KMS-11 (cell line): ENCODE results near the gene FOXJ3.
"Not testable (repeated sequence)": the region's sequence is repeated elsewhere in the genome, so short reads cannot be mapped to it uniquely, and the experiment has no call there.

ENCODE experiments used
- H2AFZ ChIP-seq: fragments of 200-600 bp; sonication (generic); 2 replicates; pipeline ENCODE4 v1.6.1; 2016; ENCODE audit warnings: antibody characterized with exemption, mixed run types, low read depth
- H3K27ac ChIP-seq: fragments of 200-600 bp; sonication (generic); 2 replicates; pipeline ENCODE4 v1.6.1; 2016; ENCODE audit warnings: mild to moderate bottlenecking, mixed run types
- H3K27me3 ChIP-seq: fragments of 200-600 bp; sonication (generic); 2 replicates; pipeline ENCODE4 v1.6.1; 2017; ENCODE audit warnings: mild to moderate bottlenecking, low read depth, mixed run types, moderate library complexity; ENCODE audit not compliant: insufficient read depth
- H3K36me3 ChIP-seq: fragments of 200-600 bp; sonication (generic); 2 replicates; pipeline ENCODE4 v1.6.1; 2017; ENCODE audit warnings: mild to moderate bottlenecking, mixed run types; ENCODE audit not compliant: insufficient read depth
- H3K4me1 ChIP-seq: fragments of 200-600 bp; sonication (generic); 2 replicates; pipeline ENCODE4 v1.6.1; 2016; ENCODE audit warnings: mild to moderate bottlenecking, low read depth, mixed run types; ENCODE audit not compliant: poor library complexity, severe bottlenecking
- H3K4me2 ChIP-seq: fragments of 200-600 bp; sonication (generic); 2 replicates; pipeline ENCODE4 v1.7.0; 2016; ENCODE audit warnings: mild to moderate bottlenecking, mixed run types
- H3K4me3 ChIP-seq: fragments of 200-600 bp; sonication (generic); IDR thresholded peaks from 2 replicates; pipeline ENCODE4 v1.6.1; 2017; ENCODE audit warnings: low read depth, low read length, mixed read lengths; ENCODE audit not compliant: insufficient read depth
- H3K79me2 ChIP-seq: fragments of 200-600 bp; sonication (generic); 2 replicates; pipeline ENCODE4 v1.6.1; 2016; ENCODE audit warnings: low read depth, mixed run types; ENCODE audit not compliant: insufficient read depth
- H3K9ac ChIP-seq: fragments of 200-600 bp; sonication (generic); 2 replicates; pipeline ENCODE4 v1.6.1; 2016; ENCODE audit warnings: mild to moderate bottlenecking, mixed run types
- H4K20me1 ChIP-seq: fragments of 200-600 bp; sonication (generic); 2 replicates; pipeline ENCODE4 v1.6.1; 2016; ENCODE audit warnings: mild to moderate bottlenecking, mixed run types; ENCODE audit not compliant: insufficient read depth
- CTCF ChIP-seq: fragments of 200-600 bp; sonication (generic); conservative IDR thresholded peaks from 2 replicates; pipeline ENCODE4 v1.6.1; 2017; ENCODE audit warnings: low read depth, mild to moderate bottlenecking, antibody characterized with exemption, low read length, moderate library complexity, mixed read lengths

Gene FOXJ3

GRCh38 chr1:42211224-42211623, 123.8 kb downstream of the FOXJ3 start:
- no peaks in the 10 kb centered on the region for H3K36me3 ChIP-seq
- no peak overlapping the region for H2AFZ ChIP-seq
- no peaks in the 10 kb centered on the region for H3K27me3 ChIP-seq
- H3K27ac ChIP-seq = no peak overlapping the region
- TF ChIP-seq CTCF = no peak
- 0 out of 2 replicates have a peak, but pooled peaks cover 3% of the 10 kb centered on the region for H4K20me1 ChIP-seq
- H3K4me1 ChIP-seq = no peaks in the 10 kb centered on the region
- H3K4me3 ChIP-seq = no peak overlapping the region
- H3K79me2 ChIP-seq = peaks cover 5% of the 10 kb centered on the region; the same call in 1 of the 2 replicates
- no peak overlapping the region for H3K9ac ChIP-seq
- no peak overlapping the region for H3K4me2 ChIP-seq

- no peak for TF ChIP-seq CTCF
- Histone ChIP-seq H3K4me1 (no peaks in the 10 kb centered on the region), H3K27ac (no peak overlapping the region), H2AFZ (no peak overlapping the region), H3K36me3 (no peaks in the 10 kb centered on the region), H3K4me3 (no peak overlapping the region), H3K4me2 (no peak overlapping the region), H3K79me2 (peaks cover 5% of the 10 kb centered on the region; the same call in 1 of the 2 replicates), H4K20me1 (0 out of 2 replicates have a peak, but pooled peaks cover 3% of the 10 kb centered on the region), H3K9ac (no peak overlapping the region), H3K27me3 (no peaks in the 10 kb centered on the region)
Measured at GRCh38 chr1:42210421-42211133, 124.5 kb downstream of the FOXJ3 start.

- Histone ChIP-seq H3K9ac (no peak overlapping the region), H3K79me2 (peaks cover 5% of the 10 kb centered on the region; the same call in 1 of the 2 replicates), H3K4me2 (no peak overlapping the region), H3K27ac (no peak overlapping the region), H3K4me1 (no peaks in the 10 kb centered on the region), H3K27me3 (no peaks in the 10 kb centered on the region), H4K20me1 (0 out of 2 replicates have a peak, but pooled peaks cover 3% of the 10 kb centered on the region), H2AFZ (no peak overlapping the region), H3K36me3 (no peaks in the 10 kb centered on the region), H3K4me3 (no peak overlapping the region)
- TF ChIP-seq CTCF = no peak
Measured at GRCh38 chr1:42209526-42210251, 125.3 kb downstream of the FOXJ3 start.

GRCh38 chr1:42206930-42207329, 128.1 kb downstream of the FOXJ3 start:
- not testable (repeated sequence) for H3K4me3 ChIP-seq, H3K27ac ChIP-seq, H2AFZ ChIP-seq, H4K20me1 ChIP-seq, H3K79me2 ChIP-seq, H3K36me3 ChIP-seq, H3K27me3 ChIP-seq, H3K4me2 ChIP-seq, H3K4me1 ChIP-seq, H3K9ac ChIP-seq

GRCh38 chr1:42206164-42206563, 128.9 kb downstream of the FOXJ3 start:
- no peak overlapping the region for H3K4me3 ChIP-seq
- H3K36me3 ChIP-seq = no peaks in the 10 kb centered on the region
- no peak overlapping the region for H3K4me2 ChIP-seq
- H3K27me3 ChIP-seq = no peaks in the 10 kb centered on the region
- H3K79me2 ChIP-seq = peaks cover 5% of the 10 kb centered on the region; the same call in 1 of the 2 replicates
- H3K27ac ChIP-seq = no peak overlapping the region
- no peak for TF ChIP-seq CTCF
- H3K4me1 ChIP-seq = no peaks in the 10 kb centered on the region
- no peak overlapping the region for H3K9ac ChIP-seq
- no peak overlapping the region for H2AFZ ChIP-seq
- 0 out of 2 replicates have a peak, but pooled peaks cover 3% of the 10 kb centered on the region for H4K20me1 ChIP-seq
